Caco-2 (cell line): Measurements from ENCODE around the gene MUL1. TPM values are rescaled to one million over a fixed set of nuclear protein-coding genes. Genes with fewer than 3 reads are reported as not detected.
"Not testable (repeated sequence)": the region's sequence is repeated elsewhere in the genome, so short reads cannot be mapped to it uniquely, and the experiment has no call there.

Experiments
- BruUV-seq: library from RNA; stranded (reverse); fragments of 400-500 nt; replicated peaks from 2 replicates; lab custom pipeline; 2021; lab: Mats Ljungman, UMichigan
- CTCF ChIA-PET: fragments of 300-600 bp; sonication (Branson Sonifier 250); formaldehyde crosslinking; loops from one replicate; lab custom pipeline; 2022; ENCODE audit warnings: antibody characterized with exemption; lab: Charles Lee
- POLR2A ChIA-PET: fragments of 300-600 bp; sonication (Branson Sonifier 250); formaldehyde crosslinking; loops from one replicate; lab custom pipeline; 2022; ENCODE audit warnings: antibody characterized with exemption; lab: Charles Lee
- DNase-seq, 2 experiments: peaks; one replicate each; pipeline versions ENCODE4 v3.0.0 to v3.0.0-alpha.2; 2020 to 2022
- H3K27me3 ChIP-seq: replicated peaks from 2 replicates; pipeline ENCODE4 v1.6.0; 2011; ENCODE audit warnings: low read length; ENCODE audit not compliant: control insufficient read depth, insufficient read depth
- H3K36me3 ChIP-seq: 2 replicates; pipeline ENCODE4 v1.5.1; 2011; ENCODE audit warnings: low read length; ENCODE audit not compliant: control insufficient read depth, insufficient read depth
- H3K4me1 ChIP-seq: fragments of 250-450 bp; sonication (Bioruptor Pico); 2 replicates; pipeline ENCODE4 v1.5.1; 2020; ENCODE audit warnings: mild to moderate bottlenecking
- H3K4me3 ChIP-seq: 2 replicates; pipeline ENCODE4 v1.5.1; 2011; ENCODE audit warnings: low read depth, mild to moderate bottlenecking, control low read depth, low read length
- H3K9me3 ChIP-seq: fragments of 250-450 bp; sonication (Bioruptor Pico); 2 replicates; pipeline ENCODE4 v1.5.1; 2020; ENCODE audit warnings: mild to moderate bottlenecking, moderate library complexity
- H3K27ac Mint-ChIP-seq: one replicate; pipeline ENCODE4 v1.8.0; 2022; ENCODE audit warnings: mixed read lengths; ENCODE audit not compliant: unreplicated experiment
- H3K27me3 Mint-ChIP-seq: one replicate; pipeline ENCODE4 v1.8.0; 2022; ENCODE audit warnings: mixed read lengths; ENCODE audit not compliant: insufficient read depth, unreplicated experiment
- H3K36me3 Mint-ChIP-seq: one replicate; pipeline ENCODE4 v1.8.0; 2022; ENCODE audit warnings: mild to moderate bottlenecking, mixed read lengths; ENCODE audit not compliant: insufficient read depth, unreplicated experiment
- H3K4me1 Mint-ChIP-seq: one replicate; pipeline ENCODE4 v1.8.0; 2022; ENCODE audit warnings: low read depth, mixed read lengths; ENCODE audit not compliant: unreplicated experiment
- H3K4me3 Mint-ChIP-seq: one replicate; pipeline ENCODE4 v1.8.0; 2022; ENCODE audit warnings: mild to moderate bottlenecking, moderate library complexity, mixed read lengths; ENCODE audit not compliant: unreplicated experiment
- H3K9me3 Mint-ChIP-seq: one replicate; pipeline ENCODE4 v1.8.0; 2022; ENCODE audit warnings: mixed read lengths; ENCODE audit not compliant: unreplicated experiment
- intact Hi-C: fragments of 100-400 bp; cut with micrococcal nuclease; formaldehyde crosslinking; loops from one replicate; pipeline ENCODE4 v1.10.0; 2022; ENCODE audit not compliant: unreplicated experiment
- total RNA-seq: library from RNA; stranded (reverse); gene quantifications from 2 replicates; pipeline ENCODE4 v1.2.3, GENCODE V29; 2022
- TF ChIP-seq, protein P1 (sequence below), 2 experiments: fragments of 200-600 bp in 1 of 2; IDR thresholded peaks; 1 replicate in 1 of 2; 2 replicates in 1 of 2; pipeline versions ENCODE4 v1.5.1 to v1.8.0; 2011 to 2022; ENCODE audit warnings: antibody characterized with exemption in 1 of 2, control low read depth in 1 of 2, inconsistent platforms in 1 of 2, low read depth in 1 of 2, low read length in 1 of 2, mild to moderate bottlenecking in 1 of 2, moderate library complexity in 1 of 2; ENCODE audit not compliant: insufficient read depth in 1 of 2, severe bottlenecking in 1 of 2, unreplicated experiment in 1 of 2

MUL1 gene
- total RNA-seq, 1 experiment from 2014 or later, result 18.3 TPM

GRCh38 chr1:20526267-20526666 is 18.3 kb upstream of the MUL1 start:
- DNase-seq, result no peak
- no peaks in the 10 kb centered on the region for H3K4me1 Mint-ChIP-seq
- no peak overlapping the region for H3K27ac Mint-ChIP-seq
- Histone ChIP-seq H3K9me3 (no peaks in the 10 kb centered on the region), H3K36me3 (no peaks in the 10 kb centered on the region), H3K4me3 (no peak overlapping the region), H3K4me1 (no peaks in the 10 kb centered on the region), H3K27me3 (no peaks in the 10 kb centered on the region)
- H3K36me3 Mint-ChIP-seq, result no peaks in the 10 kb centered on the region
- TF ChIP-seq, protein P1, sequence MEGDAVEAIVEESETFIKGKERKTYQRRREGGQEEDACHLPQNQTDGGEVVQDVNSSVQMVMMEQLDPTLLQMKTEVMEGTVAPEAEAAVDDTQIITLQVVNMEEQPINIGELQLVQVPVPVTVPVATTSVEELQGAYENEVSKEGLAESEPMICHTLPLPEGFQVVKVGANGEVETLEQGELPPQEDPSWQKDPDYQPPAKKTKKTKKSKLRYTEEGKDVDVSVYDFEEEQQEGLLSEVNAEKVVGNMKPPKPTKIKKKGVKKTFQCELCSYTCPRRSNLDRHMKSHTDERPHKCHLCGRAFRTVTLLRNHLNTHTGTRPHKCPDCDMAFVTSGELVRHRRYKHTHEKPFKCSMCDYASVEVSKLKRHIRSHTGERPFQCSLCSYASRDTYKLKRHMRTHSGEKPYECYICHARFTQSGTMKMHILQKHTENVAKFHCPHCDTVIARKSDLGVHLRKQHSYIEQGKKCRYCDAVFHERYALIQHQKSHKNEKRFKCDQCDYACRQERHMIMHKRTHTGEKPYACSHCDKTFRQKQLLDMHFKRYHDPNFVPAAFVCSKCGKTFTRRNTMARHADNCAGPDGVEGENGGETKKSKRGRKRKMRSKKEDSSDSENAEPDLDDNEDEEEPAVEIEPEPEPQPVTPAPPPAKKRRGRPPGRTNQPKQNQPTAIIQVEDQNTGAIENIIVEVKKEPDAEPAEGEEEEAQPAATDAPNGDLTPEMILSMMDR (IDR thresholded peaks at IDR 0.05; ENCODE audit: insufficient read depth in 1 of 2, low read depth in 1 of 2, low read length in 1 of 2, severe bottlenecking in 1 of 2, unreplicated experiment in 1 of 2), result no peak
- intact Hi-C loops, result no loop called here
- no peaks in the 10 kb centered on the region for H3K9me3 Mint-ChIP-seq
- H3K4me3 Mint-ChIP-seq, result no peak overlapping the region
- no TSS peak for BruUV-seq
- POLR2A ChIA-PET, result no interaction called here
- H3K27me3 Mint-ChIP-seq, result no peaks in the 10 kb centered on the region
- CTCF ChIA-PET, result no interaction called here

DNA sequence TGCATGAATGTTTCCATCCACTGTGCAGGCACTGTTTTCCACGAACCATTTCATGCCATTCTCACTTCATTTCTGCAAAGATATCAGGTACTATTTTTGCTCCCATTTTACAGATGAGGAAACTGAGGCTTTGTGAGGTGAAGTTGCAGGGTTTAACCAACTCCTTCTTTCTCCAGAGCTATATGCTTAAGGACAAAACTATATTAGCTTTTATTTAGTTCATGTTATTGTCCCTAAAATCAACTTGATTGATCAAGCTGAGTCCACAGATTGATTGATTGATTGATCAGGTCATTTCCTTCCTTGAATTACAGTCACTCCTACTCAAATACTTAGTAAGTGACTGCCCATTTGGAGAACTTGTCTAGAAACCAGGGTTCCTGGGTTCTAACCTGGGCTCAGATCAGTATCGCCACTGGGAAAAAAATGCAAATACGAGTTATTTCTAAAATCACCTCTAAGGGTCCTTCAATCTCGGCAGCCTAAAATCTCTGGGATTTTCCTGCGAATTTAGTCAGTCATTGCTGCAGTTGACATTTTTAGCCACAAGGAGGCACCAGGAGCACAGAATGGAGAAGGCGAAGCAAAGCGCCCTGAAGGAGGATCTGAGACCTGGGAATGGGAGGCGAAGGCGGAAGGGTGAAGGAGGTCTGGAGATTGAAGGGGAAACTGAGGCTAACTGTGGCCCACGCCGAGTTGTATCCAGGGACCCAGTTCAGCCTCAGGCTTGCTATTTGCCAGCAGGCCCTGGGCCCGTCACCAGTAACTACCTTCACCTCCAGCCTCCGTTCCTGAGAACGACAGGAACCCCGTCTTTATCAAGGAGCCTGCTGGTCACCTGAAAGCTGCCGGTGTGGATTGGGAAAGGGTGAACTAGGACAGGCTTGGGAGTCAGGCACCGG is 14.3 kb upstream of the MUL1 start:
- intact Hi-C loops, result loop anchor here (1.0 kb wide), 2 partner anchors 112 to 118 kb away; no protein-coding TSS in a partner anchor
- Histone ChIP-seq H3K4me3 (no peak overlapping the region), H3K36me3 (no peaks in the 10 kb centered on the region), H3K4me1 (no peaks in the 10 kb centered on the region), H3K9me3 (no peaks in the 10 kb centered on the region), H3K27me3 (no peaks in the 10 kb centered on the region)
- no peak overlapping the region for H3K4me3 Mint-ChIP-seq
- H3K4me1 Mint-ChIP-seq, result no peaks in the 10 kb centered on the region
- H3K9me3 Mint-ChIP-seq, result no peaks in the 10 kb centered on the region
- peak; percentile 74 to 84 for DNase-seq
- BruUV-seq, result no TSS peak
- no peaks in the 10 kb centered on the region for H3K27me3 Mint-ChIP-seq
- POLR2A ChIA-PET, result no interaction called here
- CTCF ChIA-PET, result interaction anchor here (0.9 to 1.4 kb wide), 2 partner anchors 112 to 145 kb away, joined by 3 read pairs; no protein-coding TSS in a partner anchor
- no peak overlapping the region for H3K27ac Mint-ChIP-seq
- TF ChIP-seq, protein P1 (IDR thresholded peaks at IDR 0.05; ENCODE audit: insufficient read depth in 1 of 2, low read depth in 1 of 2, low read length in 1 of 2, severe bottlenecking in 1 of 2, unreplicated experiment in 1 of 2), result peak; percentile 80 to 82
- no peaks in the 10 kb centered on the region for H3K36me3 Mint-ChIP-seq

DNA sequence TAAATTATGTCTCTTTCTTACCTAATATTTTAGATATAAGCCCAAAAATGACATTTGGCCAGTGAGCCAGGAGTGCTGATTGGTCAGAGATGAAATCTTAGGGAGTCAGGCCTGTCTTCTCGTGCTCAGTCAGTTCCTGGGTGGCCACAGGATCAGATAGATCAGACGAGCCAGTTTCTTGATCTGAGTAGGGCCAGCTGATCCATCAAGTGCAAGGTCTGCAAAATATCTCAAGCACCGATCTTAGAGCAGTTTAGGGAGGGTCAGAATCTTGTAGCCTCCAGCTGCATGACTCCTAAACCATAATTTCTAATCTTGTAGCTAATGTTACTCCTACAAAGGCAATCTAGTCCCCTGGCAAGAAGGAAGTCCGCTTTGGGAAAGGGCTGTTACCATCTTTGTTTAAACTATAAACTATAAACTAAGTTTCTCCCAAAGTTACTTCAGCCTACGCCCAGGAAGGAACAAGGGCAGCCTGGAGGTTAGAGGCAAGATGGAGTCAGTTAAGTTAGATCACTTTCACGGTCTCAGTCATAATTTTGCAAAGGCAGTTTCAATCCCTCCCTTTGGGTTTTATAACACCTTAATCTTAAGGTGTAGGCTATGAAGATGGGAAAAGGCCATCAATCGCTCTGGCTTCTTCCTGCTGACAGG is 11.8 kb upstream of the MUL1 start:
- H3K9me3 ChIP-seq, H3K27ac Mint-ChIP-seq, DNase-seq, H3K27me3 ChIP-seq, H3K36me3 Mint-ChIP-seq, H3K4me3 ChIP-seq, H3K27me3 Mint-ChIP-seq, POLR2A ChIA-PET, CTCF ChIA-PET, H3K9me3 Mint-ChIP-seq, H3K4me1 Mint-ChIP-seq, H3K4me1 ChIP-seq, H3K4me3 Mint-ChIP-seq, intact Hi-C loops, BruUV-seq, H3K36me3 ChIP-seq: not testable (repeated sequence)
